ENCODE measurements around the gene SUMO4.

SUMO4 gene

DNA sequence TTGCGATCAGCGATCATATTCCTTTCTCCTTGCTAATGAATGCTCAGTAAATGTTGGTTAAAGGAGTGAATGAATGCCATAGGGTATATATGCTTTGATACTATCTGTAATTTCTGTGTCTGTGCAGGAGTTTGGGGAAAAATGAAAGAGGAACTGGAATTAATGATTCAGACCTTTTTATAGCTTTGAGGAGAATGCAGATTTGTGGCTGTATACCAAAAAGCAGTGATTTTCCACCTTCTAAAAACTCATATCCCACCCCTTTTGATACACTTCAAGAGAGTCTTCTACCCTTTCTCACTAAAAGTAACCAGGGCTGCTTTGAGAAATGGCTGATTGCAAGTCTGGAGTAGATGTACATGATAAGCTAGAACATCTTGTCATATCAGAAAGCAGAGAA, 26.6 kb upstream of the SUMO4 start:
- Mint-ChIP-seq H3K4me3 (peak overlapping the region; percentile 1), H3K36me3 (peaks cover 24% of the 10 kb centered on the region), H3K27me3 (no peaks in the 10 kb centered on the region)

DNA sequence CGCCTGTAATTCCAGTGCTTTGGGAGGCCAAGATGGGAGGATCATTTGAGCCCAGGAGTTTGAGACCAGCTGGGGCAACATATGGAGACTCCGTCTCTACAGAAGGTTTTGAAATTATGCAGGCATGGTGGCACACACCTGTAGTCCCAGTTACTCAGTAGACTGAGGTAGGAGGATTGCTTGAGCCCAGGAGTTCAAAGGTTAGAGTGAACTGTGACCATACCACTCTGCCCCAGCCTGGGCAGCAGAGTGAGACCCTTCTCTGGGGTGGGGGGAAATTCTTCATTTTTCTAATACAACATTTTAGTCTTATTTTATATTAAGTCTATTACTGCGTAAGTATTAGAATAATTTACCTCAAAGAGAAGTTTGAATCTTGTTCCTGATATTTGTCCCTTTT, 20.1 kb upstream of the SUMO4 start:
- Mint-ChIP-seq H3K9me3 (no peaks in the 10 kb centered on the region), H3K27me3 (no peaks in the 10 kb centered on the region), H3K4me3 (no peak overlapping the region), H3K4me1 (peaks cover 15% of the 10 kb centered on the region), H3K36me3 (peaks cover 40% of the 10 kb centered on the region), H3K27ac (peak overlapping the region; percentile 50)
- no peak for DNase-seq (ENCODE audit: low spot score in 2 of 2)
- no peak for ATAC-seq (ENCODE audit: low read depth)

More for the DNA sequence above, 26.6 kb upstream of the SUMO4 start:
- no peak for ATAC-seq (ENCODE audit: low read depth)
- DNase-seq (ENCODE audit: low spot score in 2 of 2), result no peak
- Mint-ChIP-seq H3K27ac (peak overlapping the region; percentile 68), H3K4me1 (peaks cover 31% of the 10 kb centered on the region), H3K9me3 (no peaks in the 10 kb centered on the region)

DNA sequence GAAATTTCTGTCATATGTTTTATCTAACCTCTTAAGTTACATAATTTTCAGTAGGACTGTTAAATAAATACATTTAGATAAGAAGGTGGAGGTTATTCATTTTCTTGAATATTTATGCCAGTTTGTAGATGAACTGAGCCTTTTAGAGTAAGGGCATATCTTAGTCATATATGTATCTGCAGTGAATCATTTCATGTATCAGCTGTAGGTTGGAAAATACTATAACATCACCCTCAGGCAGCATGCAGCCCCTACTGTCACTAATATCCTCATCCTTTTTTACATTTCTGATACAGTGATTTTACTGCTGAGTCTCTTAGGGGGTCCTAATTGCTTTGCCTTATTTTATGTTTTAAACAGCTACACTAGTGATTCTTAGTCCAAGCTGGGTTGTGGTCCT, 19.5 kb upstream of the SUMO4 start:
- no peak for ATAC-seq (ENCODE audit: low read depth)
- H3K36me3 Mint-ChIP-seq, result peaks cover 37% of the 10 kb centered on the region

DNA sequence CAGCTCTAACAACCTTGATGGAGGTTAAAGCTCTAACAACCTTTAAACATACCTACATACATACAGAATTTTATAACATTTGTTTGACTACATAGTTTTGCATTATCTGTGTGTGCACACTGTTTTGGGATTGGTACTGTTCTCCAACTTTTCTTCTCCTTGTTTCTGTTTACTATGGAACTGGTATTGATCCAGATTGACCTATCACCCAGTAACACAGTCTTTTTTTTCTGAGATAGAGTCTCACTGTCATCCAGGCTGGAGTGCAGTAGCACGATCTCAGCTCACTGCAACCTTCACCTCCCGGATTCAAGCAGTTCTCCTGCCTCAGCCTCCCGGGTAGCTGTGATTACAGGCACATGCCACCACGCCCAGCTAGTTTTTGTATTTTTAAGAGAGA, 16.7 kb upstream of the SUMO4 start:
- Mint-ChIP-seq H3K4me3 (no peak overlapping the region), H3K36me3 (peaks cover 42% of the 10 kb centered on the region), H3K27me3 (no peaks in the 10 kb centered on the region), H3K27ac (no peak overlapping the region), H3K4me1 (peaks cover 13% of the 10 kb centered on the region), H3K9me3 (peaks cover 6% of the 10 kb centered on the region)
- no peak for ATAC-seq (ENCODE audit: low read depth)
- no peak for DNase-seq (ENCODE audit: low spot score in 2 of 2)

More for the DNA sequence above, 19.5 kb upstream of the SUMO4 start:
- no peaks in the 10 kb centered on the region for H3K27me3 Mint-ChIP-seq
- H3K4me1 Mint-ChIP-seq, result peaks cover 13% of the 10 kb centered on the region
- H3K27ac Mint-ChIP-seq, result no peak overlapping the region
- H3K4me3 Mint-ChIP-seq, result no peak overlapping the region
- no peak for DNase-seq (ENCODE audit: low spot score in 2 of 2)
- H3K9me3 Mint-ChIP-seq, result no peaks in the 10 kb centered on the region

DNA sequence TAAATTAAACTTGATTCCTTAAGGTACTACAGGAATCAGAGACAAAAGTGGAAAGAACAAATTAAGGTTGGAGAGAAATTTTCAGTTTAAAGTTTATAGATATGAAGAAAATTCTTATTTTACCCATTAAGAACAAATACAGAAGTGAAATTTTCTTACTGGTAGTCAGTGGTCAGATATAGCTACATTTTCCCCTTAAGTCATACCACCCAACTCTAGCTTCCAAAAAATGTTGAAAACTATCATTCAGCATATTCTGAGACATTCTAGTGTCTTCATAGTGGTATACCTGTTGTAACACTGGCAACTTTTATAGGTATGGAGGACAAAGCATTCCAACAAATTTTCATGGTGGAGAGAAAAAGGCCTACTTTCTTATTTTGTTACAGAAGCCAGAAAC, 15.6 kb upstream of the SUMO4 start:
- peak overlapping the region; percentile 38 for H3K27ac Mint-ChIP-seq
- no peak for DNase-seq (ENCODE audit: low spot score in 2 of 2)
- H3K9me3 Mint-ChIP-seq, result peaks cover 6% of the 10 kb centered on the region
- H3K27me3 Mint-ChIP-seq, result no peaks in the 10 kb centered on the region
- H3K4me1 Mint-ChIP-seq, result peaks cover 9% of the 10 kb centered on the region
- H3K36me3 Mint-ChIP-seq, result peaks cover 31% of the 10 kb centered on the region
- ATAC-seq (ENCODE audit: low read depth), result no peak
- H3K4me3 Mint-ChIP-seq, result no peak overlapping the region

DNA sequence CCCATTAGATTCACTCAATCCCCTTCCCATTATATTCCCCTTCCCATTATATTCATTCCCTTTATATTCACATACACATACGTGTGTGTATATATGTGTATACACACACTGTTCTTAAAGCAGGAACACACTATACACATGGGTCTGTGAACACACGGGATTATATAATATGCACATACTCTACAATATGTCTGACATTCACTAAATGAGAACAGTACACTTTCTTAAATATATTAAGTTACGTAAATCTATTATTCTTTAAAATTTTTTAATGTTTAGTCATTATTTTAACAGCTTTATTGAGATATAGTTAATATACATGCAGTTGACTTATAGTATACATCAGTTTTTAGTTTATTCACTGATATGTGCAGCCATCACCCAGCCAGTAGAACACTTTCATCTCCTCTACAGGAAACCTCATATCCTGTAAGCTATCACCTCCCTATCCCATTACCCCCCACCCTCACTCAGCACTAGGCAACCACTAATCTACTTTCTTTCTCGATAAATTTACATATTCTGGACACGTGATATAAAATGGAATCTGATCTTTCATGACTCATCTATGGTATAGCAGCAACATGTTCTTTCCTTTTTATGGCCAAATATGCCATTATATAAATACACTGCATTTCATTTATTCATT, 13.9 kb upstream of the SUMO4 start:
- no peak for DNase-seq (ENCODE audit: low spot score in 2 of 2)
- H3K4me3 Mint-ChIP-seq, result no peak overlapping the region
- H3K4me1 Mint-ChIP-seq, result peaks cover 12% of the 10 kb centered on the region
- peaks cover 6% of the 10 kb centered on the region for H3K9me3 Mint-ChIP-seq
- H3K27ac Mint-ChIP-seq, result peak overlapping the region; percentile 39
- ATAC-seq (ENCODE audit: low read depth), result no peak
- no peaks in the 10 kb centered on the region for H3K27me3 Mint-ChIP-seq
- peaks cover 31% of the 10 kb centered on the region for H3K36me3 Mint-ChIP-seq

DNA sequence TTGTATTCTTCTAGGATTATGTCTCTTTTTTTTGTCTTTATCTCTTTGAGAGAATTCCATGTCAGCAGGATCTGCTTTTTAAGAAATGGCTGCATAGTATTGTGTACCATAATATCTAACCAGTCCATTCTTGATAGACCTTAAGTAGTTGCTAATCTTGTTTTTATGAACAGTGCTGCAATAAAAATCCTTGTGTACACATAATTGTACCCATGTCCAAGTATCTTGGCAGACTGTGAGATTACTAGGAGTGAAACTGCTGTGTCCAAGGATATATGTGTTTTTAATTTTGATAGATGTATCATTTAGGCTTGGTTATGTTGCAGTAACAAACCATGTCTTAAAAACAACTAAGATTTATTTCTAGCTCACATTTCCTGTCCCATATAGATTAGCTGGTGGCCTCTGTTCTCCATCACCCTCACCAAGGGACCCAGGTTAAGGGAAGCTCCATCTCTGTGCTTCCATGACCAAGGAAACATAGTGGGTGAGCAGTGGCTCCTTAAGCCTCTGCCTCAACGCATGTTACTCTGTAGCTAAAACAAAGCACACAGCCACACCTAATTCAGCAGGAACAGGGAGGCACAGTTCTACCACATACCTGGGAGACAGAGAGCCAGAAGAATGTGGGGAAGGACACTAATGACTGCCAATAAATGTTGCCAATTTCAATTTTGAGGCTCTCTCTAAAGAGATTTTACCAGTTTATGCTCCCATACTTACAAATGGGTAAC, 12.1 kb upstream of the SUMO4 start:
- no peak overlapping the region for H3K27ac Mint-ChIP-seq

DNA sequence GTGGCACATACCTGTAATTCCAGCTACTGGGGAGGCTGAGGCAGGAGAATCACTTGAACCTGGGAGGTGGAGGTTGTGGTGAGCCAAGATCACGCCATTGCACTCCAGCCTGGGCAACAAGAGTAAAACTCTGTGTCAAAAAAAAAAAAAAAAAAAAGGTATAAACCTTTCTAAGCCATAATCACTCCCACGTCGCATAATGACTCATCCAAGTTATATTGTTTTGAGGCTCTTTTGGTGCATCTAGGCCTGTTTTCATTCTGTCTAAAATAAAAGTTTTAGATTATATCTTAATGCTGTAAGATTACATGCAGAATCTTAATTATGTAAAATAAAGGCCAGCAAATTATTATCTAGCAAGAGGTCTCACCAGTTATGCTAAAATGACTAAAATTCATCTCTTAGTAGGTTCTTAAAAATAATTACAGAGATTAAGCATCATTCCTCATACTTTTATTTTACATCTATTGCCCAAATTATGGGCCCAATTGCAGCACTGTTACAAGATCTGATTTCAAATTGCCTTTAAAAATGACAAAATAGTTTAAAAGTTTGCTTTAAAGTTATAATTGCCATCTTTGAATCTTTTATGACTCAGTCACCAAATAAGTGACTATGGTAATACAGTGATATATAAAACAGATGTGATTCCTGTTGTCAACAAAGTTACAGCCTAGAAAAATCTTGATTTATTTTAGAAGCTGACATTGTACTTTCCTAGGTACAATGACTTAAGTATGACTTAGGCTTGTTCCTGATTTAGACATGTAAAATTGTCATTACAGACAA, 10.4 kb upstream of the SUMO4 start:
- Mint-ChIP-seq H3K9me3 (peaks cover 6% of the 10 kb centered on the region), H3K36me3 (peaks cover 29% of the 10 kb centered on the region), H3K4me3 (no peak overlapping the region), H3K27me3 (no peaks in the 10 kb centered on the region), H3K4me1 (peaks cover 21% of the 10 kb centered on the region), H3K27ac (no peak overlapping the region)
- ATAC-seq (ENCODE audit: low read depth), result no peak
- no peak for DNase-seq (ENCODE audit: low spot score in 2 of 2)

More for the DNA sequence above, 12.1 kb upstream of the SUMO4 start:
- H3K4me3 Mint-ChIP-seq, result no peak overlapping the region
- ATAC-seq (ENCODE audit: low read depth), result no peak
- no peaks in the 10 kb centered on the region for H3K27me3 Mint-ChIP-seq
- H3K4me1 Mint-ChIP-seq, result peaks cover 13% of the 10 kb centered on the region
- peaks cover 6% of the 10 kb centered on the region for H3K9me3 Mint-ChIP-seq
- H3K36me3 Mint-ChIP-seq, result peaks cover 30% of the 10 kb centered on the region
- no peak for DNase-seq (ENCODE audit: low spot score in 2 of 2)

DNA sequence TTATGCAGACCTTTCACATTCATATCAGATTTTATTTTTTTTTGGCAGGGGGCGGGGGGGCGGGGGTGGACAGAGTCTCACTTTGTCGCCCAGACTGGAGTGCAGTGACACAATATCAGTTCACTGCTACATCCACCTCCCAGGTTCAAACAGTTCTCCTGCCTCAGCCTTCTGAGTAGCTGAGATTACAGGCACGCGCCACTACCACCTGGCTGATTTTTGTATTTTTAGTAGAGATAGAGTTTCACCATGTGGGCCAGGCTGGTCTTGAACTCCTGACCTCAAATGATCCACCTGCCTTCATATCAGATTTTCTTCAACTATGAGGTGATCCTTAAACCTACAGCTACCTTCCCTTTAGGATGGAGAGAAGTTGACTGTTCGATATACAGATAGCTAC, 8.0 kb upstream of the SUMO4 start:
- ATAC-seq (ENCODE audit: low read depth), result no peak
- H3K9me3 Mint-ChIP-seq, result no peaks in the 10 kb centered on the region
- peak overlapping the region; percentile 42 for H3K27ac Mint-ChIP-seq
- H3K4me3 Mint-ChIP-seq, result no peak overlapping the region
- H3K27me3 Mint-ChIP-seq, result no peaks in the 10 kb centered on the region
- H3K4me1 Mint-ChIP-seq, result peaks cover 14% of the 10 kb centered on the region
- no peak for DNase-seq (ENCODE audit: low spot score in 2 of 2)
- H3K36me3 Mint-ChIP-seq, result peaks cover 23% of the 10 kb centered on the region

DNA sequence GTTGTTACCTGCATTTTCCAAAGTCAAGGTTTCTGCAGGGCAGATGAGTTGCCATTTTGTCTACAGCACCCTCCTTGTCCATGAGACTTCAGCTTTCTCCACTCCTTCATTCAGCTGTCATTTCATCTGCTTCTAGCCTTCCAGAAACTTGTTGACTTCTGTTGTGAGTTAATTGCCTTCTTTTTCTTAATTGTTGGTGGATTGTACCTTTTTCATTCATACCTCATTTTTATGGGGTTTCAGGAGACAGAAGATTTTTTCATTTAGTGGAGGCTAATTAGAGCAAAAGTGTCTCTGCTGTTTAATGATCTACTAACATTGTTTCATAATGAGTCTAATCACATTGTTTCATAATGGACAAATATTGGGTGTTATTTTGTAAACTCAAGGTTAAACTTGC, 7.5 kb upstream of the SUMO4 start:
- H3K4me3 Mint-ChIP-seq, result no peak overlapping the region

DNA sequence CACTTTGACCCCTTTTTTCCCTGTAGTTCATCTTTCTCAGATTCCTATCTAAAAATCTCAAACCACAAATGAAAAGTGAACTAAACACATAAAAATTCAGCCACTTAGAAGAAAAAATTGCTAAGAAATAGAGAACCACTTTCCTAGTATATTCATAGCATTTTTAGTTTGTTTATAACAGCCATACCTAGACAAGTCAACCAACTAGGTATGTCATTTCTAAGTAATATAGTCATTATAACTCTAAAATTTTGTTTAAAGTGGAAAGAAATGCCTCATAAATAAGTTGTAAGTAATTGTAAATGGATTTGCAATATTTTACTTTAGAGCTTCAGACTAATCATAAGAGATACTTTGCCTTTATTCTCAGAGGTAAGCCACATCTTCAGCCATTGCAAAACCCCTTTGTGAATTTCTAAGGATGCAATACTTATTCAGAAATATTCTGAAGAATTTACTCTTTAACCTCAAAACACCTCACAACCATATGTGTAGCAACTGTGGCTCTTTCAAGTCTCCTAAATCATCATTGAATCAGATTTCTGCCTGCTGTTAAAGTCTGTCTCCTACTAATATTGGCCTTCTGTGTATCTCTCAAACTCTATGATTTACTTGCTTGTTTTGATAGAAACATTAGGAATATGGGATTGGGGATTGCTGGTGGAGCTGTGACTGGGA, 6.9 kb upstream of the SUMO4 start:
- peaks cover 22% of the 10 kb centered on the region for H3K36me3 Mint-ChIP-seq
- no peak for DNase-seq (ENCODE audit: low spot score in 2 of 2)
- no peaks in the 10 kb centered on the region for H3K9me3 Mint-ChIP-seq
- no peak for ATAC-seq (ENCODE audit: low read depth)
- peaks cover 14% of the 10 kb centered on the region for H3K4me1 Mint-ChIP-seq
- H3K27ac Mint-ChIP-seq, result peak overlapping the region; percentile 52
- no peak overlapping the region for H3K4me3 Mint-ChIP-seq
- H3K27me3 Mint-ChIP-seq, result no peaks in the 10 kb centered on the region

More for the DNA sequence above, 7.5 kb upstream of the SUMO4 start:
- Mint-ChIP-seq H3K27ac (no peak overlapping the region), H3K36me3 (peaks cover 22% of the 10 kb centered on the region), H3K27me3 (no peaks in the 10 kb centered on the region), H3K9me3 (no peaks in the 10 kb centered on the region), H3K4me1 (peaks cover 14% of the 10 kb centered on the region)
- DNase-seq (ENCODE audit: low spot score in 2 of 2) (no peak), ATAC-seq (ENCODE audit: low read depth) (no peak)

DNA sequence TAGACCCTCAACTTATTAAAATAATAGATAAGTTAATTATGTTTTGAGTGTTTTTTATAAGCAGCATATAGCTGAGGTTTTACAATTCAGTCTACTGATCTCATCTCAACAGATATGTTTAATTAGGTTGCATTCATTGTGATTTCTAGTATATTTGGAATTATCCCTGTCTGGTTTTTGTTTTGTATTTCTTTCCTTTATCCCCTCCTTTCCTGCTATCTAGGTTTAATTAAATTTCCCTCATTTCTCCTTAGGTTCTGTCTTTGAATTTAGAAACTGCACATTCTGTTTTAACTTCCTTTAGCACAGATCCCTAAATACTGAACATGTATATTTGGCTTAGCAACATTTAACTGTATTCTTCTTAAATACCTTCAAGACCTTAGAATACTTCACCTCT, 4.9 kb upstream of the SUMO4 start:
- H3K4me1 Mint-ChIP-seq, result peaks cover 14% of the 10 kb centered on the region
- ATAC-seq (ENCODE audit: low read depth) (no peak), DNase-seq (ENCODE audit: low spot score in 2 of 2) (no peak)
- no peaks in the 10 kb centered on the region for H3K27me3 Mint-ChIP-seq
- no peak overlapping the region for H3K4me3 Mint-ChIP-seq
- no peak overlapping the region for H3K27ac Mint-ChIP-seq
- H3K36me3 Mint-ChIP-seq, result peaks cover 27% of the 10 kb centered on the region
- no peaks in the 10 kb centered on the region for H3K9me3 Mint-ChIP-seq

DNA sequence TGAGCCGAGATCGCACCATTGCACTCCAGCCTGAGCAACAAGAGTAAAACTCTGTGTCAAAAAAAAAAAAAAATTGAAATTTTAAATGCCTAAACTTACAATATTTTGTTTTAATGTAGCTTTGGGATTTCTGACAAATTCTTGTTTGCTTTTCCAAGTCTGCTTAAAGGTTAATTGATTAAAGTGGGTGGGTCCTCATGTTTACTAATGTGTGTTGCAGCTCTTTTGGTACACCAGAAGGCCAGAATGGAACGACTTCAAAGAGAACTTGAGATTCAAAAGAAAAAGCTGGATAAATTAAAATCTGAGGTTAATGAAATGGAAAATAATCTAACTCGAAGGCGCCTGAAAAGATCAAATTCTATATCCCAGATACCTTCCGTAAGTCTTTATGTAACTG, 2.7 kb upstream of the SUMO4 start:
- Mint-ChIP-seq H3K4me3 (no peak overlapping the region), H3K4me1 (peaks cover 11% of the 10 kb centered on the region), H3K36me3 (peaks cover 32% of the 10 kb centered on the region), H3K27me3 (no peaks in the 10 kb centered on the region), H3K9me3 (no peaks in the 10 kb centered on the region), H3K27ac (no peak overlapping the region)
- ATAC-seq (ENCODE audit: low read depth) (no peak), DNase-seq (ENCODE audit: low spot score in 2 of 2) (no peak)

DNA sequence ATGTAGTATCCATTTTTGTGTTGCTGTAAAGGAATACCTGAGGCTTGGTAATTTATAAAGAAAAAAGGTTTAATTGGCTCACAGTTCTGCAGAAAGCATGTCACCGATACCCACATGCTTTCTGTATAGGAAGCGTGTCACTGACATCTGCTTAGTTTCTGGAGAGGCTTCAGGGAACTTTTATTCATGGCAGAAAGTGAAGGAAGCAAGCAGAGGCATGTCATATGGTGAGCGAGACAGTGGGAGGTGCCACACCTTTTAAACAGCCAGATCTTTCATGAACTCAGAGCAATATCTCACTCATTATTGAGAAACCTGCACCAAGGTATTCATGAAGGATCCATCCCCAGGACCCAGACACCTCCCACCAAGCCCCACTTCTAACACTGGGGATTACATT, 3.5 kb downstream of the SUMO4 start:
- Mint-ChIP-seq H3K27ac (peak overlapping the region; percentile 62), H3K27me3 (no peaks in the 10 kb centered on the region), H3K9me3 (no peaks in the 10 kb centered on the region), H3K4me1 (no peaks in the 10 kb centered on the region), H3K36me3 (peaks cover 40% of the 10 kb centered on the region), H3K4me3 (no peak overlapping the region)
- no peak for DNase-seq (ENCODE audit: low spot score in 2 of 2)
- no peak for ATAC-seq (ENCODE audit: low read depth)

Data from memory B cell (primary cell).